Mucosa of gallbladder (tissue), 1 donor: ENCODE results near the gene LY6G5C. TPM values are rescaled to one million over a fixed set of nuclear protein-coding genes. Genes with fewer than 3 reads are reported as not detected.
"Not testable (repeated sequence)": the region's sequence is repeated elsewhere in the genome, so short reads cannot be mapped to it uniquely, and the experiment has no call there.

Experiments used
- DNase-seq: peaks from one replicate; pipeline ENCODE4 v3.0.0-alpha.2; 2020; ENCODE audit warnings: low spot score
- total RNA-seq: library from RNA; stranded (reverse); gene quantifications from one replicate; pipeline ENCODE4 v1.2.1, GENCODE V29; 2021
- donor health status: DM: no; HTN: no; CAD: no.

LY6G5C gene
- total RNA-seq, 1 donor from 2014 or later, result 5.2 TPM

- DNase-seq, result no peak
These were observed 34.4 kb upstream of the LY6G5C start, which contains the start of gene LY6G6D for GRCh38 chr6:31715022-31715958. TSS of gene LY6G6D (plus strand) at chr6:31715348. CDS start at chr6:31715356, 8 bp downstream.

GRCh38 chr6:31713991-31714684 is 33.3 kb upstream of the LY6G5C start:
- no peak for DNase-seq

GRCh38 chr6:31713465-31713864 is 32.6 kb upstream of the LY6G5C start:
- no peak for DNase-seq

- no peak for DNase-seq
These were observed 31.4 kb upstream of the LY6G5C start for GRCh38 chr6:31712296-31712695.

- DNase-seq, result no peak
These were observed 30.4 kb upstream of the LY6G5C start for GRCh38 chr6:31711233-31711632.

GRCh38 chr6:31710523-31711219 is 29.8 kb upstream of the LY6G5C start:
- DNase-seq, result no peak

GRCh38 chr6:31709157-31709556 is 28.3 kb upstream of the LY6G5C start:
- DNase-seq, result not testable (repeated sequence)

GRCh38 chr6:31708224-31708623 is 27.4 kb upstream of the LY6G5C start:
- no peak for DNase-seq

- DNase-seq, result no peak
These were observed 26.8 kb upstream of the LY6G5C start for GRCh38 chr6:31707701-31708100.

GRCh38 chr6:31706599-31706998 is 25.7 kb upstream of the LY6G5C start, which contains the start of gene LY6G6F:
TSS of gene LY6G6F (plus strand) at chr6:31706866. CDS start at chr6:31706907, 41 bp downstream.
- DNase-seq, result no peak

GRCh38 chr6:31705931-31706330 is 25.1 kb upstream of the LY6G5C start:
- DNase-seq, result no peak

GRCh38 chr6:31702819-31703716 is 22.2 kb upstream of the LY6G5C start, which contains the start of gene ABHD16A:
TSS of gene ABHD16A (minus strand) at chr6:31703324. CDS start at chr6:31703281, 43 bp downstream.
- peak; percentile 99 for DNase-seq

- no peak for DNase-seq
These were observed 21.5 kb upstream of the LY6G5C start for GRCh38 chr6:31702405-31702818.

GRCh38 chr6:31701666-31702404 is 21.0 kb upstream of the LY6G5C start:
- DNase-seq, result no peak

GRCh38 chr6:31700740-31701401 is 20.0 kb upstream of the LY6G5C start:
- no peak for DNase-seq

- no peak for DNase-seq
These were observed 16.7 kb upstream of the LY6G5C start for GRCh38 chr6:31697555-31697954.

- no peak for DNase-seq
These were observed 12.7 kb upstream of the LY6G5C start for GRCh38 chr6:31693535-31693934.

GRCh38 chr6:31692886-31693285 is 12.0 kb upstream of the LY6G5C start:
- no peak for DNase-seq

GRCh38 chr6:31692353-31692752 is 11.5 kb upstream of the LY6G5C start:
- no peak for DNase-seq
